GM10266 (cell line): ENCODE data around the gene CABLES1.

ENCODE experiments used
- DNase-seq: peaks from one replicate; pipeline ENCODE4 v3.0.0; 2012; ENCODE audit errors: extremely low spot score
- CTCF ChIP-seq: IDR thresholded peaks from 2 replicates; pipeline ENCODE4 v1.5.1; 2012; ENCODE audit warnings: mild to moderate bottlenecking, low read depth; ENCODE audit not compliant: control insufficient read depth, insufficient read depth; ENCODE audit errors: missing control alignments

The CABLES1 gene

GRCh38 chr18:23114171-23114881 is 21.0 kb upstream of the CABLES1 start:
- no peak for TF ChIP-seq CTCF
- no peak for DNase-seq

DNA sequence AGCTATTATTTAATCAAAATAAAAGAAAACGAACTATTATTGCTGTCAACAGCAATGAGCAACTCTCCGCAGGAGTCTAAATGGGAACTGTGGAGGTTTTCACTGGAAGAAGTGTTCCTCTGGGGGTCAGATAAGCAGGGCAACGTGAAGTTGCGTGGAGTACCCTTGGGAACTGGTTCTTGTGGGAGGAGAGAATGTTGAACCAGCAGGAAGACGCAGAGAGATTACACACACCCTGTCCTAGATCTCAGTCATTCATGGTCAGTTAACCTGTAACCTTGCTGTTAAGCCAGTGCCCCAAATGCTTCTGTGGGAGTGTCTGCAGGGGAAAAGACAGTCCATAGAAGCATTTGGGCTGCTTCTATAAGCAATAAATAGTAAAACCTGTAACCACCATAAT is 20.4 kb upstream of the CABLES1 start:
- DNase-seq = no peak
- TF ChIP-seq CTCF = no peak

DNA sequence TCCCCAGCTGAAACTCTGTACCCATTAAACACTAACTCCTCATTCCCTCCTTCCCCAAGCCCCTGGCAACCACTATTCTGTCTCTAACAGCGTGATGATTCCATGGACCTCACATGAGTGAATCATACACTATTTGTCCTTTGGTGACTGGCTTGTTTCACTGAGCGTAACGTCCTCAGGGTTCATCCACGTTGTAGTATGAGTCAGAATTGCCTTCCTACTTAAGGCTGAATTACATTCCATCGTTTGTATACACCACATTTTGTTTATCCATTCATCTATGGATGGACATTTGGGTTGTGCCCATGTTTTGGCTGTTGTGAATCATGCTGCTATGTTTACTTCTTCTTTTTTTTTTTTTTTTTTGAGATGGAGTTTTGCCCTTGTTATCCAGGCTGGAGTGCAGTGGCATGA is 19.6 kb upstream of the CABLES1 start:
- DNase-seq = no peak
- TF ChIP-seq CTCF = no peak

- TF ChIP-seq CTCF = no peak
- DNase-seq = no peak
Measured at GRCh38 chr18:23121133-23121532, 14.2 kb upstream of the CABLES1 start.

- DNase-seq = no peak
- no peak for TF ChIP-seq CTCF
Measured at GRCh38 chr18:23122334-23123229, 12.7 kb upstream of the CABLES1 start.

GRCh38 chr18:23126376-23127056 is 8.8 kb upstream of the CABLES1 start:
- no peak for TF ChIP-seq CTCF
- DNase-seq = no peak

- no peak for DNase-seq
- no peak for TF ChIP-seq CTCF
Measured at GRCh38 chr18:23127090-23127489, 8.2 kb upstream of the CABLES1 start.
